Prostate gland (tissue), 2 donors: ENCODE measurements around the gene CELA2A.

Experiments
- CTCF ChIP-seq, 4 experiments: fragments of 200-600 bp in 2 of 4; fragments of 450-650 bp in 2 of 4; sonication (generic) in 2 of 4; IDR thresholded peaks; 1 replicate in 3 of 4; 2 replicates in 1 of 4; pipeline ENCODE4 v1.5.1; 2016 to 2019; ENCODE audit warnings: antibody characterized with exemption in 4 of 4, mild to moderate bottlenecking in 2 of 4, moderate library complexity in 2 of 4
- POLR2A ChIP-seq: fragments of 450-650 bp; IDR thresholded peaks from one replicate; pipeline ENCODE4 v1.6.1; 2016; ENCODE audit warnings: antibody characterized with exemption, mild to moderate bottlenecking

- TF ChIP-seq POLR2A (no peak), CTCF (IDR thresholded peaks at IDR 0.05) (no peak)
Measured at GRCh38 chr1:15472587-15472986, 16.1 kb downstream of the CELA2A start.
